HEK293T (cell line): ENCODE measurements around the gene AQP10.

ENCODE experiments used
- FOXA1 ChIP-seq: fragments of 450-650 bp; IDR thresholded peaks from 2 replicates; pipeline ENCODE4 v1.6.1; 2016; ENCODE audit warnings: mild to moderate bottlenecking
- SP1 ChIP-seq: fragments of 450-650 bp; IDR thresholded peaks from 2 replicates; pipeline ENCODE4 v1.6.1; 2017

GRCh38 chr1:154272217-154272998 lies 48.5 kb upstream of the AQP10 start, which contains the start of gene HAX1:
- TF ChIP-seq SP1 (no peak), FOXA1 (no peak)
